Fibroblast of lung (primary cell): ENCODE results near the gene TTC13.

Experiments used
- EZH2 ChIP-seq: IDR thresholded peaks from 2 replicates; pipeline ENCODE4 v1.5.1; 2012; ENCODE audit warnings: low read length, control low read depth, mild to moderate bottlenecking; ENCODE audit errors: missing control alignments
- TF ChIP-seq, protein P1 (sequence below), 2 donors: IDR thresholded peaks in 1 of 2; conservative IDR thresholded peaks in 1 of 2; 1 replicate in 1 of 2; 2 replicates in 1 of 2; pipeline ENCODE4 v1.5.1; 2011 to 2012; ENCODE audit warnings: low read length in 2 of 2, control low read depth in 1 of 2, inconsistent platforms in 1 of 2, low read depth in 1 of 2, mild to moderate bottlenecking in 1 of 2

DNA sequence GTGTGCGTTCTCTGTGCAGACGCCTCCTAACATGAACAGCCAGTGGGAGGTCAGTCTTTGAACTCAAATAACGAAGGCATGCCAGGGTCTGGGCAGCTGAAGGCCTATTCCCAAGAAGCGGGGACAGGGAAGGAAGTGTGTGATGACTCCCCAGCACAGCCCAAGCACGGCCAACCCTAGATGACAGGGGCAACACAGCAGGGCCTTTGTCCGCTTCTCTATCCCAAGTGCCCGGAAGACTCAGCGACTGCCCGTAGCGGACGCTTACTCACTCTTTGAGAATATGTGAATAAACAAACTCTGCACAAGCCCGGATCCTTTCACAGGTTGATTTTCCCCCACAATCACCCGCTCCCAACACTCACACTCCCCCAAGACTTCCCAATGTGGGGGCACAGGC lies 121.6 kb downstream of the TTC13 start:
- TF ChIP-seq, protein P1, sequence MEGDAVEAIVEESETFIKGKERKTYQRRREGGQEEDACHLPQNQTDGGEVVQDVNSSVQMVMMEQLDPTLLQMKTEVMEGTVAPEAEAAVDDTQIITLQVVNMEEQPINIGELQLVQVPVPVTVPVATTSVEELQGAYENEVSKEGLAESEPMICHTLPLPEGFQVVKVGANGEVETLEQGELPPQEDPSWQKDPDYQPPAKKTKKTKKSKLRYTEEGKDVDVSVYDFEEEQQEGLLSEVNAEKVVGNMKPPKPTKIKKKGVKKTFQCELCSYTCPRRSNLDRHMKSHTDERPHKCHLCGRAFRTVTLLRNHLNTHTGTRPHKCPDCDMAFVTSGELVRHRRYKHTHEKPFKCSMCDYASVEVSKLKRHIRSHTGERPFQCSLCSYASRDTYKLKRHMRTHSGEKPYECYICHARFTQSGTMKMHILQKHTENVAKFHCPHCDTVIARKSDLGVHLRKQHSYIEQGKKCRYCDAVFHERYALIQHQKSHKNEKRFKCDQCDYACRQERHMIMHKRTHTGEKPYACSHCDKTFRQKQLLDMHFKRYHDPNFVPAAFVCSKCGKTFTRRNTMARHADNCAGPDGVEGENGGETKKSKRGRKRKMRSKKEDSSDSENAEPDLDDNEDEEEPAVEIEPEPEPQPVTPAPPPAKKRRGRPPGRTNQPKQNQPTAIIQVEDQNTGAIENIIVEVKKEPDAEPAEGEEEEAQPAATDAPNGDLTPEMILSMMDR (conservative IDR thresholded peaks at IDR 0.05 in 1 of 2, IDR thresholded peaks at IDR 0.05 in 1 of 2; ENCODE audit: low read depth in 1 of 2, low read length in 2 of 2): no peak
- no peak for TF ChIP-seq EZH2
